Measurements from ENCODE around the gene TEX30.
"Not testable (repeated sequence)": the region's sequence is repeated elsewhere in the genome, so short reads cannot be mapped to it uniquely, and the experiment has no call there.

Gene TEX30

GRCh38 chr13:102773441-102774213 lies at the start of gene TEX30:
Gene TEX30, minus strand, starts transcription at chr13:102773786. Its CDS starts 3,760 bp downstream, at chr13:102770026.
- peak; percentile 71 to 73 for DNase-seq (ENCODE audit: low read depth in 2 of 2)

GRCh38 chr13:102817907-102818306 lies 44.3 kb upstream of the TEX30 start:
- DNase-seq (ENCODE audit: low read depth in 2 of 2): no peak

GRCh38 chr13:102817241-102817640 lies 43.7 kb upstream of the TEX30 start:
- no peak for DNase-seq (ENCODE audit: low read depth in 2 of 2)

GRCh38 chr13:102816708-102817107 lies 43.1 kb upstream of the TEX30 start:
- no peak for DNase-seq (ENCODE audit: low read depth in 2 of 2)

GRCh38 chr13:102815788-102816187 lies 42.2 kb upstream of the TEX30 start:
- no peak for DNase-seq (ENCODE audit: low read depth in 2 of 2)

- DNase-seq (ENCODE audit: low read depth in 2 of 2): no peak
Measured at GRCh38 chr13:102814793-102815192, 41.2 kb upstream of the TEX30 start.

DNA sequence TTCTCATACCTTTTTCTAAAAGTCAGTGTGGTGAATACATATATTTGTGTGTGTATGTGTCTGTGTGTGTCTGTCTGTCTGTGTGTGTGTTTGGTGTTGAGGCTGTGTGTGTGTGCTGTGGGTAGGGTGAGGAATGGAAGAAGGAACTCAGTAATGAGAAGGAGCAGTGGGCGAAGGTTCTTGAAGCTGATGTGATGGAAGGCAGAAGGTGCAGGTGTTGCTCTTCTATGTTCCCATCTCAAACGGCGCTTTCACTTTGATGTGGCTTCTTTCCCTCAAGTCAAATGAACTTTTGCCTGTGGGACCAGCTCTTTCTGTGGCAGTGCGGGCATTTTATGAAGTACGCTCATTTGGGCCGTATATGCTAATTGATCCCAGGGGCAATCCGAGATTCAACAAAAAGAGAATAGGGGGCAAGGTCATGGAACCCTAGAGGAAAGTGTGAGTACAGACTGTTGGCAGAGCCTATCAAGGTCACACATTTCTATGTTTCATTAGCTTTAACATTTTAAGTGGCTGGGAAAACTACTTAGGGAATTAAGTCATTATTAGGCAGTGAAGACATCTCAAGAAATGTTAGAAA lies 40.5 kb upstream of the TEX30 start:
- DNase-seq (ENCODE audit: low read depth in 2 of 2): no peak

GRCh38 chr13:102812611-102813287 lies 39.2 kb upstream of the TEX30 start:
- no peak for DNase-seq (ENCODE audit: low read depth in 2 of 2)

DNA sequence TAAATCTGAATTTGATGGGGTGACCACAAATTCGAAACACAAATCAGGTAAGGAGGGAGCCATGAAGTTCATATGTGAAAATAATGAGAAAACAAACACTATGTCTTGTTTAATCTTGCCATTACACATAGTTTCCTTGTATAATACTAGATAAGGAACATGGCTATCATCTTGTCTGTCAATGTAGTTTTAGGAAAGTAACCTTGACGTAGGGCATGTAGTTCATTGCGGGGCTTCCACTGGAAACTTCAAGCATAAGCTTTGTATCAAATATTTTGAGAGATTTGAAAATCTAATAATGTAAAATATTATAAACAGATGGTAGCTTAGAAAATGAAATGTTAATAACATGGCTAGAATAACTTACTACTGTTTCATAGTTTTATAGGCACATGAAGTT lies 34.1 kb upstream of the TEX30 start:
- DNase-seq (ENCODE audit: low read depth in 2 of 2): no peak

DNA sequence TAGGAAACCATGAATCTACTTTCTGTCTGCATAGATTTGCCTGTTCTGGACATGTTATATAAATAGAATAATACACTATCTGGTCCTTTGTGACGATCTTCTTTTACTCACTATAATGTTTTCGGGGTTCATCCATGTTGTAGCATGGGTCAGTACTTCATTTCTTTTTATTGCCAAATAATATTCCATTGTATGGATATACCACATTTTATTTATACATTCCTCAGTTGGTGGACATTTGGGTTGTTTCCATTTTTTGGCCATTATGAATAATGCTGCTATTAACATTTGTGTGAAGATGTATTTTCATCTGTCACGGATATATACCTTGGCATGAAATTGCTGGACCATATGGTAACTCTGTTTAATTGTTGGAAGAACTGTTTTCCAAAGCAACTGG lies 32.1 kb upstream of the TEX30 start:
- DNase-seq (ENCODE audit: low read depth in 2 of 2): no peak

DNA sequence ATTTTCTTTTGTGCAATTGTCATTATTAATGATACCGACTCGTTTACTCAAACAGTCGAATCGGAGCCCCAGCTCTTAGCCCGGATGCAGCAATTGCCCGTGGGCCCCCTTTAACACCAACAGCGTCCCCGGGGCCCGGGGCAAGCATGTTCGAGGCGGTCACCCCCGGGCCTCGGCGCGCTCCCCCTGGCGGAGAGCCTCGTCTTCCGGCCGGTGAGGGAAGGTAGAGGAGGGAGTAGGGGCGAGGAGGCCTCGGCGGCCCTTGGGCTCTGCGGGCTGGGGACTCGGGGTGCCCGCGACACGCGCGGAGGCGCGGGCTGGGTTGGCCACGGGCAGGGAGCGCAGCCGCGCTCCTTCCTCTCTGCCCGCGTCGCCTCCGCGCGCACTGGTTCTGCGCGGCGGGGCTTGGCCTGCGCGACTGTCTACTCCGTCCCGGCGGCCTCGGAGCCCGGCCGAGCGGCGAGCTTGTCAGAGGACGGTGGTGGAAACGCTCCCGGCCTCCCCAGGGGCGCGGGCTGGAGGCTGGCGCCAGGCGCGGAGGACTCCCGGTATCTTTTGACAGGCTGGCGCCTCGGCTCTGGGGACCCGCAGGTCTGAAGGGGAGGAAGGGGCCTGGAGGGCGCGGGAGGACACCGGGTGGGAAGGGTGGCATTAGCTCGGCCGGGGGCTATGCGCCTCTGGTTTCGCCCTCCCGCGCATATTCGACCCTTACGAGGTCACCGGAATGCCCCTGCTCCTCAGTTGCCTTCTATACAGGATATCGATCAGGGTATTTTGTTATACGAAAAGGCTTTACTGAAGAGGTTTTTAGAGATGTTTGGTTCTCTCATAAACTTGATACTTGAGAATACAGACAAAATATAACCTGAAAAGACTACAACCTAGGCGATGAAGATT lies 26.8 kb upstream of the TEX30 start:
- peak; percentile 65 to 72 for DNase-seq (ENCODE audit: low read depth in 2 of 2)

GRCh38 chr13:102799426-102800144 lies 26.0 kb upstream of the TEX30 start:
- DNase-seq (ENCODE audit: low read depth in 2 of 2): peak in 1 of 2 experiments; percentile 7

GRCh38 chr13:102798581-102799425 lies 25.2 kb upstream of the TEX30 start, which contains the start of the genes BIVM and POGLUT2:
Gene BIVM, plus strand, starts transcription at chr13:102799119. Its CDS starts 8,149 bp downstream, at chr13:102807268.
Gene POGLUT2, minus strand, starts transcription at chr13:102798976. Its CDS starts 306 bp downstream, at chr13:102798670.
- DNase-seq (ENCODE audit: low read depth in 2 of 2): peak; percentile 69 to 79

DNA sequence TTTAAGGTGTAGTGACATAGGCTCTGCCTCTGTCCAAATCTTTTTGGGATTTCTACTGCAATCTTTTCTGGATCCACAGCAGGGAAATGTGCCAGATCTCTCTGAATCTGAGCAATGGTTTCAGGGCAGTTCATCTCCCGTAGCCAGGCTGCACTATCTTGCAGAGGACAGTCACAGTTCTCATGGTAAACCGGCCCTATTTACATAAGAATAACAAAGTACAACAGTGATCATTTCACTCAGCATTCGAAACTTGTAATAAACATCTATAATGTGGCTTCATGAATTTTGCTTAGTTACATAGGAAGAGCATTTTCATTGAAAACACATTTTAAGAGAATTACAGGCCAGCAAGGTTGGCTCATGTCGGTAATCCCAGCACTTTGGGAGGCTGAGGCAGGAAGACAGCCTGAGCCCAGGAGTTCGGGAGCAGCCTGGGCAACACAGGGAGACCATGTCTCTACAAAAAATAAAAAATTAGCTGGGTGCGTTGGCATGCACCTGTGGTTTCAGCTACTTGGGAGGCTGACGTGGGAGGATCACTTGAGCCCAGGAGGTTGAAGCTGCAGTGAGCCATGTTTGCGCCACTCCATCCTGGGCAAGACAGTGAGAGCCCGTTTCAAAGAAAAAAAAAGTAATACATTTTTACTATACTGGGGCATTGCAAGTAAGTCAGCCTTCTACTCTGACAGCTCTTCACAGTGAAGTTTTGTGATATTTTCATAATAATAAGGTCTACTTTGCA lies 20.2 kb upstream of the TEX30 start:
- DNase-seq (ENCODE audit: low read depth in 2 of 2): no peak

DNA sequence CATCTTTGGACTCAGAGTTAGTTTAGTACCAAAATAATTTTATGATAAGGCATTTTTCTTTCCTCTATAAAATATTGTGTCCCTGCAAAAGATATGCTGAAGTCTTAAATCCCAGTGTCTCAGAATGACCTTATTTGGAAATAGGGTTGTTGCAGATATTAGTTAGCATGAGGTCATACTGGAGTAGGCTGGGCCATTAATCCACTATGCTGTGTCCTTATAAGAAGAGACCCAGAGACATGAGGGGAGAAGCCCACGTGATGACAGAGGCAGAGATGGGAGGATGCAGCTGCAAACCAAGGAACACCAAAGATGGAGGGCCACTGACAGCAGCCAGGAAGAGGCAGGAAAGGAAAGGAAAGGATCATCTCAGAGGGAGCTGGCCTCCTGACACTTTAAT lies 18.8 kb upstream of the TEX30 start:
- no peak for DNase-seq (ENCODE audit: low read depth in 2 of 2)

DNA sequence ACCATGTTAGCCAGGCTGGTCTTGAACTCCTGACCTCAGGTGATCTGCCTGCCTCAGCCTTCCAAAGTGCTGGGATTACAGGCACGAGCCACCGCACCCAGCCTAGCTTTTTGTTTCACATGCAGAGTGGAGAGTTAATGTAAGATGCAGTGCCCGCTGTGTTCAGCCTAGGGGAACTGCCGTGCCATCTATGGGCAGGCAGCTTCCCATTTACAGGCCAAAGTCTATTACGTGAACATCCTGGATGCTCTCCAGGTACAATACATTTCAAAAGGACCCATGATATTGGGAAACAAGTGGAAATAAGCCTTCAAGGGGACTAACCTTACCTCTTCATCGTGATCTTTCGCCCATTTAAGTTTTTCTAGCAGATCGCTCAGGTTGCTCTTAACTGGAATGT lies 15.1 kb upstream of the TEX30 start:
- DNase-seq (ENCODE audit: low read depth in 2 of 2): no peak

DNA sequence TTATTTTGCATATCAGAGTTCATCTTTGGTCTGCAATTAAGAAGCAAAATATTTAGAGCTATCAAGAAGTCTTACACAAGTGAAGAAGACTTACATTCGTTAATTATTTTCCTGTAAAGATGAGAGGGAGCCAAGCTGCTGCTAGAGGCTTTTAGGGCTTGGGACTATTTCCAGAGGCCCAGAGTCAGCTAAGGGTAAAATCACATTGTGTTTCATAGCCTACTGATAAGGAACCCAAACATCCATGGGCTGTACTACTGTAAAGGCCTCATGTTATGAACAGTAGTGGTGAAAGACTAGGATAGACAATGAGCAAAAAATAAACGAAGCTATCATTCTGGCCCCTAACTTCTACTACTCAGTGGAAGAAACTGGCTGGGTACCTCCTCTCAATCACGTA lies 10.9 kb upstream of the TEX30 start:
- no peak for DNase-seq (ENCODE audit: low read depth in 2 of 2)

DNA sequence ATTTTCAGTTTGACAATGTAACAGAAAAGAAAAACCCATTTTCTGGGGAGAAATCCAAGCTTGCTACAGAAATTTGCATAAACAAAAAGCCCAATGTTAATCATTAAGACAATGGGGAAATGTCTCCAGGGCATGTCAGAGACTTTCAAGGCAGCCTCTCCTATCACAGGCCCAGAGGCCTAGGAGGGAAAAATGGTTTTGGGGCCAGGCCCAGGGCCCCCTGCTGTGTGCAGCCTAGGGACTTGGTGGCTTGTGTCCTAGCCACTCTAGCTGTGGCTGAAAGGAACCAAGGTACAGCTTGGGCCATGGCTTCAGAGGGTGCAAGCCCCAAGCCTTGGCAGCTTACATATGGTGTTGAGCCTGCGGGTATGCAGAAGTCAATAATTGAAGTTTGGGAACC lies 8.0 kb upstream of the TEX30 start:
- DNase-seq (ENCODE audit: low read depth in 2 of 2): no peak

- DNase-seq (ENCODE audit: low read depth in 2 of 2): not testable (repeated sequence)
Measured at GRCh38 chr13:102780656-102781055, 7.1 kb upstream of the TEX30 start.

Data from stimulated activated CD4-positive, alpha-beta T cell treated with anti-CD3 and anti-CD28 coated beads, Interleukin-12 subunit alpha, Interleukin-12 subunit beta, amount 100 ng/mL, for 24 hours (primary cell).